Measurements from ENCODE around the gene SPP2. TPM values are rescaled to one million over a fixed set of nuclear protein-coding genes. Genes with fewer than 3 reads are reported as not detected.

Gene SPP2, protein sequence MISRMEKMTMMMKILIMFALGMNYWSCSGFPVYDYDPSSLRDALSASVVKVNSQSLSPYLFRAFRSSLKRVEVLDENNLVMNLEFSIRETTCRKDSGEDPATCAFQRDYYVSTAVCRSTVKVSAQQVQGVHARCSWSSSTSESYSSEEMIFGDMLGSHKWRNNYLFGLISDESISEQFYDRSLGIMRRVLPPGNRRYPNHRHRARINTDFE
- not detected for total RNA-seq
- long read RNA-seq = 0 reads

- intact Hi-C loops (cut with DNase I) = no loop called here
- no peak for DNase-seq (ENCODE audit: low spot score)
These were observed at the start of gene SPP2 for GRCh38 chr2:234050455-234051135. TSS of gene SPP2 (plus strand) at chr2:234050702. CDS start at chr2:234050787, 85 bp downstream.

- no peak for DNase-seq (ENCODE audit: low spot score)
- intact Hi-C loops (cut with DNase I) = no loop called here
These were observed 48.9 kb upstream of the SPP2 start for GRCh38 chr2:234001380-234002160.

DNA sequence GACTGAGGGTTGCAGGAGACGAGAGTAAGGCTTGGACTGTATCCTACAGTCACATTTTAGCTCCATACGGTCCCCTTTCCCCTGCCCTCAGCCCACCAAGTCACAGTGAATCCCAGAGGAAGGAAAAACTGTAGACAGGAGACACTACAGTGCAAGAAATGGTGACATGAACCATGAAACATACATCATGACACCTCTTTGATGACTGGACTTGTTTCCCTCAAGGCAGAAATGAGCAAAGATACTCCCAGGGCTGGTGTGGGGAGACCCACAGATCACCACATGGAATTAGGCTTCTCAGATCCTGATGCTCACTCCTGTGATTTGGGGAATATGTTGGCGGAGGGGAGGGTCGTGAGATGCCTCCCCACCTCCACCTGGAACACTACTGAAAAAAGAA is 48.2 kb upstream of the SPP2 start:
- intact Hi-C loops (cut with DNase I) = no loop called here
- no peak for DNase-seq (ENCODE audit: low spot score)

DNA sequence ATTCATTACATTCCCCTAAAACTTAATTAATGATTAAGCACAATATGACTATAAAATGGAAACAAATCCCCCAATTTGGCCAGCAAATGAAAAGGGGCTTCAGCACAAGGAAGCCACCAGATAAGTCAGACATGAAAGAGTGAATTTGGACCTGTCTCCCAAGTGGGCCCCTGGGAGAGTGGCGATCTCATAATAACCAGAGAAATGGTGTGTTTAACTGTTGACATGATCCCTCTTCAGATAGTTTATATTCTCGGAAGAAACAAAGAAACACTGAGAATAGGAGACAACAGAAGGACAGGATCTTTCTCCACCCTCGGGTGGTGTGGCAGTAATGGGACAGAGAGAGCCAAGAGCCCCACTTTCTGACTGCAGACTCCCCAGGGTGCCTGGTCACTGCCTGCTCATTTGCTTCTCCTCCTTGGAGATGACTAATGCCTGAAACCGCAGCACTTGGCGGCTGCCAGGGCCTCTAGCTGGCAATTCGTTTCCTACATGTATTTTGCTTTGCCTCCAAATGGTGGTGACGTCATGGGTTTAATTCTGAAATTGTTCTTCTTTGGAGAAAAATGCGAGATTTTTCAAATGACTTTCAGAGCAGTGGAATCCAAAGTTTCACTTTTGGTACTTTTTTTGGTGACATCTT is 46.4 kb upstream of the SPP2 start:
- no peak for DNase-seq (ENCODE audit: low spot score)
- intact Hi-C loops (cut with DNase I) = no loop called here

DNA sequence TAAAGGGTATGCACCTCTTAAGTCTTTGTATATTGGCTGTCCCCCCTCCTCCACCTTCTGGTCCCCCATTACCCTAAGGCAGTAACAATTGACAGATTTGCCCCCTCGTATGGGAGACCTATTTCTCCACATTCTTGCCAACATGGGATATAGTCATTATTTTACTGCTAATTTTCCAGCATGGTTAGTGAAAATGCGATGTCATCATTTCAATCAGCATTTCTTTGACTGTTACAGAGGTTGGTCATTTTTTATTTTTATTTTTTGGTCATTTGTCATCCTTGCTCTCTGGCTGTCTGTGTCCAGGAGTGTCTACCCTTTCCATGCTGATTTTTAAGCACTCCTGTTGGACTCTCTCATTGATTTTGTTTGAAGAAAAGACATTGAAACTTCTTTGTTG is 45.4 kb upstream of the SPP2 start:
- DNase-seq (ENCODE audit: low spot score) = no peak
- intact Hi-C loops (cut with DNase I) = no loop called here

DNA sequence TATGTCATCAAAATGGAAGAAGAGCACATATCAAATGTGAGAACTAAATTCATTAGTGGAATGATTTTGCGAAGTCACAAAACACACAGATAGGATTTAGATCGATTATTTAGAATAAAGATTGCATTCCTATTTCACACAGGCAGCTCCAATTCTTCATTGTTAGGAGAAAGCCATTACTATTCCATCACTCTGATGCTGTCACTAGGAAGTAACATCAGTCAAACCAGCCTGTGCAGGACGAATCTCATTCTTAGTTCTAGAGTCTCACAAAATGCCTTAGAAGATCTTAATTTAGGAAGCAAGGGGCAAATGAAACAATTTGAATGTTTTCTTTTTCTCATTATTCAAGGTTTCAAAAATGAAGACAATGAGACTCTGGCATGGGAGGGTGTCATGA is 44.0 kb upstream of the SPP2 start:
- DNase-seq (ENCODE audit: low spot score) = no peak
- intact Hi-C loops (cut with DNase I) = no loop called here

DNA sequence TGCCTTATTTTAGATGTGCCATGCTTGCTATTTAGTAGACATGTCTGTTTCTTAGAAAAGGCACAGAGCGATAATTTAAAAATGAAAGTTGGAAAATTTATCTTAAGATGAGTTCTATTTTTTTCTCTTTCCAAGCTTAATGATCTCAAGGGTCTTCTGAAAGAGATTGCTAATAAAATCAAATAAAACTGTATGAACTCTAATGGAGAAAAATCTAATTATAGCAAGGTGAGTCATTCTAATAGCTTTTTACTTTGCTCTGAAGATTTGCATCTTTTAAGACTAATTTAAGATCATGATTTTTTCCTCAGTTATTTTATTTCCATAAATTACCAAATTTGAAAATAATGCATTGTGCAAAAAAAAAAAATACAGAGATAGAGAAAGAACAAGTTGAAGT is 36.1 kb upstream of the SPP2 start:
- DNase-seq (ENCODE audit: low spot score) = no peak
- intact Hi-C loops (cut with DNase I) = no loop called here

DNA sequence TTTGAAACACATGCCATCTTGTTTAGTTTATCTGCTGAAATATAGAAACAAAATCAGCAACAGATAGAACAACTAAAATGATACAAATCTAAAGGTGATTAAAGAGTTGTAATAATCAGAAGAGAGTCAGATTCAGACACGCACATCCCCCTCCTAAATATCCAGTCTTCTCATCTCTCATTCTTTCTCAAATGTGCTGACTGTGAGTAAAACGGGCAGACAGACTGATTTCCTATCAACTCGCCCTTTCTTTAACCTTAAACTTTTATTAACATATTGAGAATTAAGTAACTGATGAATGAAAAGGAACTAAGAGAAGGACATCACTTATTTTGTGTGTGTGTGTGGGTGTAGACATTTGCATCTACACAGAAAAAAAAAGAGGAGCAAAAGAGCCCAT is 34.6 kb upstream of the SPP2 start:
- DNase-seq (ENCODE audit: low spot score) = no peak
- intact Hi-C loops (cut with DNase I) = no loop called here

GRCh38 chr2:234019896-234020295 is 30.6 kb upstream of the SPP2 start:
- DNase-seq (ENCODE audit: low spot score) = no peak
- intact Hi-C loops (cut with DNase I) = no loop called here

- no peak for DNase-seq (ENCODE audit: low spot score)
- intact Hi-C loops (cut with DNase I) = no loop called here
These were observed 30.2 kb upstream of the SPP2 start for GRCh38 chr2:234020332-234020731.

- no peak for DNase-seq (ENCODE audit: low spot score)
- intact Hi-C loops (cut with DNase I) = no loop called here
These were observed 28.1 kb upstream of the SPP2 start for GRCh38 chr2:234022424-234022823.

- intact Hi-C loops (cut with DNase I) = no loop called here
- DNase-seq (ENCODE audit: low spot score) = no peak
These were observed 26.2 kb upstream of the SPP2 start for GRCh38 chr2:234024304-234024703.

DNA sequence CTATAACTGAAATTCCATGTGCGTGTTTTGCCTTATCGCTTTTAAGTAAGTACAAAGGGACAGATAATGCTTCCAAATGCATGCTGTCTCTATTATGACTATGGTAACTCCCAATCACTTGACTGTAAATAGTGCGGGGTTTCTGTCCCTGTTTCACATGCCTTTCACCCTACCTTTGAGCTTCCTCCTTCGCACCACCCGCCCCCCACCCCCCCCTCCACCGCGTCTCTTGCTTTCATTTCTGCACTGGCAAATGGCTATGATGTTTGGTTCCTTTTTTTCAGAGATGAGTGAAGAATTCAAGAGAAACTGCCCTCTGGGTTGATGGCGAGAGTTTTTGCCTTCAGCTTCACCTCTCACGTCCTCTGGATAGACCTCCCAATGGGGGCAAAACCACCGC is 25.0 kb upstream of the SPP2 start:
- intact Hi-C loops (cut with DNase I) = no loop called here
- no peak for DNase-seq (ENCODE audit: low spot score)

GRCh38 chr2:234025891-234026401 is 24.6 kb upstream of the SPP2 start:
- intact Hi-C loops (cut with DNase I) = no loop called here
- no peak for DNase-seq (ENCODE audit: low spot score)

DNA sequence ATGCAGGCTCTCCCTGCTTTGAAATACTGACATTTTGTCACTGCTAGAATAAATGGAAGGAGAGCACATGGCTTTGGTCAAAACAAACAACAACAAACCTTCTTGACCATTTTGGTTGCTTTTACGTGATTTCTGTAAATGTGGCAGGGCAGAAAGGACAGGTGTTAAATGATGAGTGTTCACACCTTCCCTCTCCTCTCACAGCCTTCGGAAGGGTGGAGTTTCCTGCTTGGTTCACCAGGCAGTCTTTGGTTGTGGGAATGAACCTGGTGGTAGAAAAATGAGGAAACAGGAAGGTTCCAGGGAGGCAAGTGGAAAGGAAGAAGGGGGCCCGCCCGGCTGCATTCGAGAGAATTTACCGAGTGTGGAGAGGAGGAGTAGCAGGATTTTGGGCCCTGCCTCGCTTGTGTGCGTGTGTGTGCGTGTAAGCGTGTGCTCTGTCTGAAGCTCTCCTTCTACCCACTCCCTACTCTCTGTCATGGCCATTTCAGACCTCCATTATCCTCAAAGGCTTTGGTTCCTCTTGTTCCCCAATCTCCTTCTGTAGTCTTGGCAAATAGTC is 23.7 kb upstream of the SPP2 start:
- intact Hi-C loops (cut with DNase I) = no loop called here
- DNase-seq (ENCODE audit: low spot score) = no peak

DNA sequence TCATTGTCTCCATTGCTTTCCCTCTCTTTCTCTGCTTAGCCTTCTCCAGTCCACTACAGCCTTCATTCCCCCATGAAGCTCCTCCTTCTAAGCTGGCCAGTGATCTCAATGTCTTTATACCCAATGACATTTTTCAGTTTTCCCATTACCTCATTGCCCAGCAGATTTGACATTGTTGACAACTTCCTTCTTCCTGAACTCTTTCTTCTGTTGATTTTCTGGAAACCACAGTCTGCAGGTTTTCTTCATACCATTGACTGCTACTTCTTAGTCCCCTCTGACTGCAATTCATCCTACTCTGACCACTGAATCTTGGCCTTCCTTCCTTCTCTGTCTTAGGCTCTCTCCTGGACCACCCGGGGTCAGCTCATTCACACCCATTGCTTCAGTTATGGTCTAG is 22.9 kb upstream of the SPP2 start:
- DNase-seq (ENCODE audit: low spot score) = no peak

GRCh38 chr2:234029150-234029733 is 21.3 kb upstream of the SPP2 start:
- intact Hi-C loops (cut with DNase I) = no loop called here
- DNase-seq (ENCODE audit: low spot score) = no peak

More for the DNA sequence above, 22.9 kb upstream of the SPP2 start:
- intact Hi-C loops (cut with DNase I) = no loop called here

GRCh38 chr2:234031207-234031606 is 19.3 kb upstream of the SPP2 start:
- intact Hi-C loops (cut with DNase I) = no loop called here
- no peak for DNase-seq (ENCODE audit: low spot score)

GRCh38 chr2:234032279-234032856 is 18.1 kb upstream of the SPP2 start:
- no peak for DNase-seq (ENCODE audit: low spot score)
- intact Hi-C loops (cut with DNase I) = no loop called here

Measured in cardiac septum (tissue), 1 donor.